HG03432 (cell line): Measurements from ENCODE around the gene PSAP.

Source experiments
- ATAC-seq: cut with Tn5 transposase; IDR thresholded peaks from one replicate; pipeline ENCODE4 v1.9.1; 2021; ENCODE audit warnings: mild to moderate bottlenecking, moderate library complexity; ENCODE audit not compliant: unreplicated experiment

Gene PSAP

DNA sequence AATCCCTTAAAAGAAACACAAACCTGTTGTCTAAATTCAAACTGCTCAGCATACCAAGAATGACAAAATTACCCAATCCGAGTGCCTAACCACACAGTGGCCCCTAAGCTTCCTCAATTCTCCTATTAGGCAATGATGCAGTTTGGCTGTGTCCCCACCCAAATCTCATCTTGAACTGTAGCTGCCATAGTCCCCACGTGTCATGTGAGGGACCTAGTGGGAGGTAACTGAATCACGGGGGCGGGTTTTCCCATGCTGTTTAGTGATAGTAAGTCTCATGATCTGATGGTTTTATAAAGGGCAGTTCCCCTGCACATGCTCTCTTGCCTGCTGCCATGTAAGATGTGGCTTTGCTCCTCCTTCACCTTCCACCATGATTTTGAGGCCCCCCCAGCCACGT lies 21.9 kb downstream of the PSAP start:
- no peak for ATAC-seq

DNA sequence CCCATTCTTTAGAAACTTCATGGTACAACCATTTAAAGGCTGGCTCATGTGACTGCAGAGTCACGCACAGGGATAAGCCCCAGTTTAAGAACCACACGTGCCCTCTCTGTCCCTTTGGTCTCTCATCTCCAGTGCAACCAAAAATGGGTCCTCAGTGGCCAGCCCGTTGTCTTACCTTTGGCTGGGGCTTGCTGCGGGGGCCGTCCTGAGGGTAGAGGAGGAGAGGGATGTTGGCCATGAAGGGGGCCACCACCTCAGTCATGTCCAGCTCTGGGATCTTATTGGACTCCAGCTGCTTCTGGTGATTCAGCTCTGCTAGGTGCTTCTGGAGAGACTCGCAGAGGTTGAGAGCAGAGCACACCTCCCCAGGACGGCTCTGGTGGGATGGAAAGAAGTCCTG lies 22.3 kb downstream of the PSAP start:
- no peak for ATAC-seq

DNA sequence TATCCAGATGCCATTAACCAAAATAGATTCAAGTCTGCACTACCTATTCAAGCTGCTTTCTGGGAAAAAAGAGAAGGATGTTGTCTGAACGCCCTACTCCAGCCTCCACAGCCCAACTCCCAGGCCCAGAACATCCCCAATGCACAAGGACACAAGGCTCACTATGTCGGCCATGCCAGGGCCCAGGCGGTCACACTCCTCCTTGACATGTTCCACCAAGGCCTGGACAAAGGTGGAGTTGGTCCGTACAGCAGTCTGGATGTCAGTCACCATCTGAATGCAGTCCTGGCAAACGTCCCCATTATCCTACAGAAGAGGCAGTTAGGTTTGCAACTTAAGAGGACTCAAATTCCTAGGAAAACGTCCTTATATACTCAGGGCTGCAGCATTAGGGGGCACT lies 23.2 kb downstream of the PSAP start:
- no peak for ATAC-seq

DNA sequence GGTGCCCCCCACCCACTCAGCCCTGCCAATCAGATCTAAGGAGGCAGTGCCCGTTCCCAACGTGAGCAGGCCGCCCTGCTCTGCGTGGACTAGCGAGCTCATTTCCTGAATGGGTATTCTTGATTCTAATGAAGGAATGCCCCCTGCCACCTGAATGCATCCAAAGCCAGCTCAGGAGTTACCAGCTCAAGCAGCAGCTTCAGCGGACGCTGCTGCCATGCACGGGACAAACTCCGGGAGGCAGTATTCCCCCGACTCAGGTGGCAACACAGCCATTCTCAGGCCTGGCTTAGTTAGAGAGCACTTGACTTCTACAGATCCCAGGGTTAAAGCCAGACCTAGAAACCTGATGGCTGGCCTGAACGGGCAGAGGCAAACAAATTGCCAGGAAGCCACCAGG lies 25.8 kb downstream of the PSAP start:
- no peak for ATAC-seq

- ATAC-seq: no peak
These were observed 26.7 kb downstream of the PSAP start for GRCh38 chr10:71824333-71824732.

DNA sequence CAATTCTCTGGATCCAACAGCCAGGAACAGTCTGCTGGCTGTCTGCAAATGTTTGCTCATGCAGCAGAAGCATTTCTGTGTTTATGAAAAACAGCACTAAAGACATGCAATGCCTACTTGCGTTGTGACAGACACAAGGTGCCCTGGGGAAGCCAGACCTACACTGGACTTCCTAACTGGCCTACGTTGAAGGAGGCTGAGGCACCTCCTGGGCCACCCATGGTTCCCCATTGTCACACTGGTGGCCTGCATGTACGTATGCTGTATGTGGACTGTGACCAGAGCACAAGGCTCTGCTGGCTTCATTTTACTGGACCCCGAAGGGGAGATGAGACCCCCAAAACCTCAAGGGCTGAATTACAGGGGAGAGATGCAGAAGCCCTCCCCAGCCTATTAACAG lies 27.7 kb downstream of the PSAP start:
- no peak for ATAC-seq

DNA sequence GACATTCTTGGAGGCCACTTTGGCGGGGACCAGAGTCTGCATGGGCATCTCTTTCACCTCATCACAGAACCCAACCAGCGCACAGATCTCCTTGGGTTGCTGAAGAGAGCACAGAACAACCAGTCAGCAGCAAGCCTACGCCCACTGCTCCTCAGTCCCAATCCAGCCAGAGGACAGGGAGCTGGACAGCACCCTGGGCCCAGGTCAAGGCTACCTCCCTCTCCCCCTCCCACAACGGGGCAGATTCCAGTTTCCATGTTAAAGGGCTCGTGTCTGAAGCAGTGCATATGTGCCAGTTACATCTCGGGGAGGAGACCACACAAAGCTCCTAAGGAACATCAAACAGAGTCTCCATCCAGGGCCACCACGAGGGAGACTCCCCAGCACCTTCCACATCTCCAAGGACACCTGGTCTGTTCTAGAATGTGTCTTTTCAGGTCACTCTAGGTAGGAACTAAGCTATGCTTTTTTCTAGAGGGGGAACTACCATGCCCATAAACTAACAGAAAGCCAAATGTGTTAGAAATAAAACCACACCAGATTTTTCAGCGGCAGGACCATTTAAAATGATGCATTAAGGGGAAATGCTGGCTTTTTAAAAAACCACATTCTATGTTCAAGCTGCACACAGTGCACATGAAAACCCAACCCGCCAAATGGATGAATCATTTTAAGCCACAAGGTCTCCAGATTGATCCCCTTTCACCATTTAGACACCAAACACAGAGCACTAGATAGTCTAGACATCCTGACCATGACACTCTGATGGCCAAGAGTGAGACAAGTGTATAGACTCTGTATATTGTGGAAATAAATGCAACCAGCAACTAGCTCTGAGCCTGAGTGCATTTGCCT lies 28.9 kb downstream of the PSAP start:
- no peak for ATAC-seq

GRCh38 chr10:71820966-71821365 lies 30.1 kb downstream of the PSAP start:
- ATAC-seq: no peak

- ATAC-seq: no peak
These were observed 31.1 kb downstream of the PSAP start for GRCh38 chr10:71819985-71820384.

DNA sequence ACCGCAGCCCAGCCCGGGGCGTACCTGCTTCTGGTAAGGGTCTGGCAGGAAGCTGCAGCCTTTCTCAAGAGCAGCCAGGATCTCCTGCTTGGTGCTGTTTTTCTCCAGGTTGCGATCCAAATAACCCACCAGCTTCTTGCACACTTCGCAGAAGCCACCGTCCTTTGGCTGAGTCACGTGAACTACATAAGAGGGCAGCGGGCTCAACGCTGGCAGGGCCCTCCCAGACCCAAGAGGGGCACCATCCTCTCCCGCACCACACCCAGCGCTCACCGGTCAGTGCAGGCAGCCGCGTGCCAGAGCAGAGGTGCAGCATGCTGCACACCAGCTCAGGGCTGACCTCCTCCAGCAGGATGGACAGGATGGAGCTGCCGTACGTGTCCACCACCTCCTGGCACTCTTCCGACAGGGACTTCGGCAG lies 31.6 kb downstream of the PSAP start:
- ATAC-seq: no peak

DNA sequence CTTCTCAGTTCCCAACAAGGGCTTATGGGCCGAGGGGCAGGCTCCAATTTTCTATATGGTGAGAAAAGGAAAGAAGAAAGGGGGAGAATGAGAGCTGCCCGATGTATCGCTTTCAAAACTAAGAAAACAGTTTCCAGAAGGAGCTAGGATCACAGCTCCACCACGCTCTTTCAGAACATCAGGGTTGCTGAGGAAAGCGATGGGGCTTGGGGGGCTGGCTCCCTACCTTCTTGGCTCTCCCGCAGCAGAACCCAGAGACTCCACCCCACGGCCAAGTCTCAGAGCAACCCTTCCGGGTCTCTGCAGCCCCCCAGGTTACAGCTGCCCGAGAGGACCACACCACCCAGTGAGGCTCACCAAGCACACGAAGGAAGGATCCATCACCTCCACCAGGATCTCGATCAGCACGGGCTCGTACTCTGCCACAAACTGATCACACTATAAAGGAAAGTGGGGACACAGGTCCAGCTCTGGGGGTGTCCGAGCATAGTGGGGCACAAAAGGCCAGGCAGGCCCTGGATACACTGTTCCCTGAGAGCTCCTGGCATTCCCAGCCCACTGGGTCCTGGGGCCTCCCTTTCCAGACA lies 32.3 kb downstream of the PSAP start:
- no peak for ATAC-seq

GRCh38 chr10:71817831-71818655 lies 33.0 kb downstream of the PSAP start:
- no peak for ATAC-seq

- no peak for ATAC-seq
These were observed 34.0 kb downstream of the PSAP start for GRCh38 chr10:71816936-71817618.

- no peak for ATAC-seq
These were observed 34.6 kb downstream of the PSAP start for GRCh38 chr10:71816421-71816851.

DNA sequence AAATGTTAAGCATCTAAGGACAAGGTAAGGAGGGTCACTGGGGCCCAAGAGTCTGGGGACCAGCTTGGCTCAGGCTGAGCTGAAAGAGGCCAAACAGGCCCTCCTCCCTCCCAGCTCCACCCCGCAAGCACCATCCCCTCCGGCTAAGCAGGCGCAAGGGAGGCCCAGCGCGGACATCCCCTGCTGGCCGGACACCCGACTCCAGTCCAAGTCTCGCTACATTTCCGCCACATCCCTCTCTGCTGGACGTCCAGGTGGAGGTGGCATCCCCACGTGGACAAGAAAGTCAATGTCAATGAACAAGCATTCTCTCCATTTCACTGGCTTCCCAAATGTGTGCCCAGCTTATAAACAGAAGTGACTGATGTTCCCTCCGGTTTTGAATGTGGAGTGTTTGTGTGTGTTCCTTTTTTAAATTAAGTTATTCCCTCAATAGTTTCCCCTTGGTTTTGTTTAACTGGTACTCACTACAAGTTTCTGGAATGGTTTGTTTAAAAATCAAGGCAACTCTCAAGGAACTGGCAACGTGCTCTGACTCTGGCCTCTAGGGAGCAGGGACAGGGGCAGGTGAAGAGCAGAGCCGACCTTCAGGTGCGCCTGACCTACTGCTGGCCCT lies 35.4 kb downstream of the PSAP start:
- ATAC-seq: no peak

GRCh38 chr10:71814922-71815411 lies 36.1 kb downstream of the PSAP start:
- ATAC-seq: no peak

GRCh38 chr10:71812913-71813590 lies 38.0 kb downstream of the PSAP start:
- no peak for ATAC-seq

GRCh38 chr10:71812016-71812912 lies 38.8 kb downstream of the PSAP start:
- ATAC-seq: peak; percentile 65

- ATAC-seq: no peak
These were observed 39.7 kb downstream of the PSAP start for GRCh38 chr10:71811351-71811750.
